Measurements from ENCODE around the gene GALNT2.
A peak's percentile ranks its signal among the peaks of the same experiment; 100 is the strongest.

The GALNT2 gene

GRCh38 chr1:230268371-230269170, 201.5 kb downstream of the GALNT2 start:
- DNase-seq, result no peak

GRCh38 chr1:230270185-230270558, 203.1 kb downstream of the GALNT2 start:
- DNase-seq, result peak; percentile 7

GRCh38 chr1:230270559-230271281, 203.7 kb downstream of the GALNT2 start:
- peak; percentile 31 for DNase-seq

- DNase-seq, result no peak
Measured at GRCh38 chr1:230271300-230272035, 204.4 kb downstream of the GALNT2 start.

- no peak for DNase-seq
Measured at GRCh38 chr1:230272557-230272956, 205.5 kb downstream of the GALNT2 start.

- DNase-seq, result no peak
Measured at GRCh38 chr1:230273141-230273710, 206.2 kb downstream of the GALNT2 start.

GRCh38 chr1:230274254-230274653, 207.2 kb downstream of the GALNT2 start:
- no peak for DNase-seq

GRCh38 chr1:230276401-230276800, 209.4 kb downstream of the GALNT2 start:
- no peak for DNase-seq

- no peak for DNase-seq
Measured at GRCh38 chr1:230277201-230278025, 210.4 kb downstream of the GALNT2 start.

- DNase-seq, result no peak
Measured at GRCh38 chr1:230278376-230278775, 211.3 kb downstream of the GALNT2 start.

- no peak for DNase-seq
Measured at GRCh38 chr1:230278871-230279582, 212.0 kb downstream of the GALNT2 start.

- DNase-seq, result no peak
Measured at GRCh38 chr1:230279583-230279945, 212.5 kb downstream of the GALNT2 start.

GRCh38 chr1:230280054-230280795, 213.2 kb downstream of the GALNT2 start:
- DNase-seq, result no peak

- no peak for DNase-seq
Measured at GRCh38 chr1:230280906-230281413, 213.9 kb downstream of the GALNT2 start.

- DNase-seq, result no peak
Measured at GRCh38 chr1:230281556-230281955, 214.5 kb downstream of the GALNT2 start.

- DNase-seq, result no peak
Measured at GRCh38 chr1:230282157-230282556, 215.1 kb downstream of the GALNT2 start.

- DNase-seq, result no peak
Measured at GRCh38 chr1:230283678-230284077, 216.6 kb downstream of the GALNT2 start.

- DNase-seq, result no peak
Measured at GRCh38 chr1:230284891-230285290, 217.9 kb downstream of the GALNT2 start.

GRCh38 chr1:230285351-230285750, 218.3 kb downstream of the GALNT2 start:
- DNase-seq, result no peak

- DNase-seq, result no peak
Measured at GRCh38 chr1:230286166-230286889, 219.3 kb downstream of the GALNT2 start.

All from activated naive CD4-positive, alpha-beta T cell treated with Interleukin-2 at 50 U/mL for 16 hours (primary cell).